Measurements from ENCODE around the gene DPYSL4. TPM values are rescaled to one million over a fixed set of nuclear protein-coding genes. Genes with fewer than 3 reads are reported as not detected.
"Not testable (repeated sequence)": the region's sequence is repeated elsewhere in the genome, so short reads cannot be mapped to it uniquely, and the experiment has no call there.

The DPYSL4 gene
- polyA plus RNA-seq, 4 donors: 13.6 to 19.4 (median 18.8) TPM

- no peak for DNase-seq (ENCODE audit: low read depth in 4 of 4, low spot score in 3 of 4)
Measured at GRCh38 chr10:132149271-132149670, 37.5 kb upstream of the DPYSL4 start.

GRCh38 chr10:132149917-132150316 is 36.8 kb upstream of the DPYSL4 start:
- DNase-seq (ENCODE audit: low read depth in 4 of 4, low spot score in 3 of 4): no peak

- DNase-seq (ENCODE audit: low read depth in 4 of 4, low spot score in 3 of 4): no peak
Measured at GRCh38 chr10:132150777-132151176, 36.0 kb upstream of the DPYSL4 start.

GRCh38 chr10:132151286-132151950 is 35.3 kb upstream of the DPYSL4 start:
- DNase-seq (ENCODE audit: low read depth in 4 of 4, low spot score in 3 of 4): no peak

GRCh38 chr10:132151951-132152505 is 34.7 kb upstream of the DPYSL4 start:
- DNase-seq (ENCODE audit: low read depth in 4 of 4, low spot score in 3 of 4): no peak

- DNase-seq (ENCODE audit: low read depth in 4 of 4, low spot score in 3 of 4): no peak
Measured at GRCh38 chr10:132152896-132153580, 33.7 kb upstream of the DPYSL4 start.

- DNase-seq (ENCODE audit: low read depth in 4 of 4, low spot score in 3 of 4): no peak
Measured at GRCh38 chr10:132153616-132154217, 33.0 kb upstream of the DPYSL4 start.

GRCh38 chr10:132154440-132154839 is 32.3 kb upstream of the DPYSL4 start:
- no peak for DNase-seq (ENCODE audit: low read depth in 4 of 4, low spot score in 3 of 4)

- no peak for DNase-seq (ENCODE audit: low read depth in 4 of 4, low spot score in 3 of 4)
Measured at GRCh38 chr10:132154931-132155330, 31.8 kb upstream of the DPYSL4 start.

GRCh38 chr10:132155723-132156381 is 30.9 kb upstream of the DPYSL4 start:
- DNase-seq (ENCODE audit: low read depth in 4 of 4, low spot score in 3 of 4): no peak

- DNase-seq (ENCODE audit: low read depth in 4 of 4, low spot score in 3 of 4): no peak
Measured at GRCh38 chr10:132156382-132156781, 30.4 kb upstream of the DPYSL4 start.

GRCh38 chr10:132157101-132157500 is 29.6 kb upstream of the DPYSL4 start:
- no peak for DNase-seq (ENCODE audit: low read depth in 4 of 4, low spot score in 3 of 4)

- no peak for DNase-seq (ENCODE audit: low read depth in 4 of 4, low spot score in 3 of 4)
Measured at GRCh38 chr10:132158122-132158741, 28.5 kb upstream of the DPYSL4 start.

GRCh38 chr10:132158823-132159222 is 27.9 kb upstream of the DPYSL4 start:
- DNase-seq (ENCODE audit: low read depth in 4 of 4, low spot score in 3 of 4): no peak

- not testable (repeated sequence) for DNase-seq (ENCODE audit: low read depth in 4 of 4, low spot score in 3 of 4)
Measured at GRCh38 chr10:132159302-132160230, 27.2 kb upstream of the DPYSL4 start.

- DNase-seq (ENCODE audit: low read depth in 4 of 4, low spot score in 3 of 4): not testable (repeated sequence)
Measured at GRCh38 chr10:132160231-132160630, 26.5 kb upstream of the DPYSL4 start.

- not testable (repeated sequence) for DNase-seq (ENCODE audit: low read depth in 4 of 4, low spot score in 3 of 4)
Measured at GRCh38 chr10:132160834-132161622, 25.7 kb upstream of the DPYSL4 start.

GRCh38 chr10:132162021-132162531 is 24.7 kb upstream of the DPYSL4 start:
- DNase-seq (ENCODE audit: low read depth in 4 of 4, low spot score in 3 of 4): no peak

All from left renal pelvis (tissue), 4 donors.